Kidney (tissue), 14 donors: Measurements from ENCODE around the gene DSCAM. TPM values are rescaled to one million over a fixed set of nuclear protein-coding genes. Genes with fewer than 3 reads are reported as not detected.

Experiments
- DNase-seq, 5 donors: peaks; one replicate each; pipeline ENCODE4 v3.0.0-alpha.2; 2013 to 2020
- FAIRE-seq: peaks from 2 replicates; lab custom pipeline; 2012; peaks lifted over from hg19 to GRCh38; lab: Jason Lieb, UNC
- H3K27ac ChIP-seq, 2 donors: one replicate each; pipeline ENCODE4 v1.7.0; 2013; ENCODE audit warnings: low read depth in 2 of 2, low read length in 2 of 2, inconsistent platforms in 1 of 2
- H3K27me3 ChIP-seq: one replicate; pipeline ENCODE4 v1.7.1; 2013; ENCODE audit warnings: low read length, inconsistent platforms; ENCODE audit not compliant: control insufficient read depth, insufficient read depth
- H3K36me3 ChIP-seq, 3 donors: one replicate each; pipeline versions ENCODE4 v1.7.0 to v1.7.1; 2013; ENCODE audit warnings: low read length in 3 of 3, control low read depth in 1 of 3, inconsistent platforms in 1 of 3; ENCODE audit not compliant: insufficient read depth in 3 of 3, control insufficient read depth in 2 of 3
- H3K4me1 ChIP-seq, 3 donors: one replicate each; pipeline versions ENCODE4 v1.7.0 to v1.7.1; 2013; ENCODE audit warnings: low read length in 3 of 3, inconsistent platforms in 1 of 3, low read depth in 1 of 3; ENCODE audit not compliant: control insufficient read depth in 2 of 3, insufficient read depth in 2 of 3
- H3K4me3 ChIP-seq, 3 donors: one replicate each; pipeline versions ENCODE4 v1.7.0 to v1.8.1; 2013; ENCODE audit warnings: low read length in 3 of 3, control low read depth in 1 of 3, inconsistent platforms in 1 of 3
- H3K9ac ChIP-seq, 3 donors: one replicate each; pipeline versions ENCODE4 v1.7.0 to v1.7.1; 2013; ENCODE audit warnings: low read length in 3 of 3, control low read depth in 1 of 3, inconsistent platforms in 1 of 3
- H3K9me3 ChIP-seq, 3 donors: one replicate each; pipeline versions ENCODE4 v1.7.0 to v1.7.1; 2013; ENCODE audit warnings: low read length in 3 of 3, control low read depth in 1 of 3, inconsistent platforms in 1 of 3; ENCODE audit not compliant: control insufficient read depth in 2 of 3, insufficient read depth in 1 of 3
- CTCF ChIP-seq: IDR thresholded peaks from 3 replicates; pipeline ENCODE4 v1.5.1; 2012; ENCODE audit warnings: mild to moderate bottlenecking, moderate library complexity, borderline replicate concordance; ENCODE audit not compliant: insufficient read depth; ENCODE audit errors: extremely low read depth
- intact Hi-C: fragments of 100-400 bp; cut with DNase I; formaldehyde crosslinking; loops from one replicate; pipeline ENCODE4 v1.11.1; 2022
- polyA plus RNA-seq: library from polyadenylated mRNA; stranded (reverse); fragments of 350-450 nt; fragmentation: Illumina TruSeq; extraction: RNeasy Lipid Tissue Mini Kit (QIAGEN cat#74804); gene quantifications from one replicate; pipeline ENCODE4 v1.2.3, GENCODE V29; 2014; ENCODE audit warnings: low read depth, low replicate concordance; ENCODE audit not compliant: insufficient read depth
- total RNA-seq: library from RNA; stranded (reverse); fragmentation: NEBNext Ultra II Directional; extraction: Animal tissue kit (Norgen Biotek cat#: 25700); gene quantifications from one replicate; pipeline ENCODE4 v1.2.1, GENCODE V29; 2021
- donor health status: control.
- donor health status: control.
- donor health status: control.
- donor health status: control.
- donor health status: control.
- donor health status: DM: yes; HTN: yes; CAD: no.
- donor health status: Normal renal cell carcinoma (clear cell type).

The DSCAM gene
- total and polyA plus RNA-seq, 2 donors from 2014 or later = not detected

GRCh38 chr21:40244981-40245380, 602.0 kb downstream of the DSCAM start:
- no peak overlapping the region for H3K27ac ChIP-seq
- intact Hi-C loops = no loop called here
- peak in 4 of 5 donors; percentile 61 to 85 (median 70) for DNase-seq
- no peak overlapping the region for H3K4me3 ChIP-seq
- H3K9me3 ChIP-seq = no peaks in the 10 kb centered on the region
- H3K9ac ChIP-seq = no peak overlapping the region
- no peaks in the 10 kb centered on the region for H3K4me1 ChIP-seq
- H3K36me3 ChIP-seq = no peaks in the 10 kb centered on the region
- FAIRE-seq = no peak
- no peaks in the 10 kb centered on the region for H3K27me3 ChIP-seq
- no peak for TF ChIP-seq CTCF

- H3K27ac ChIP-seq = no peak overlapping the region
- FAIRE-seq = no peak
- peak in 3 of 5 donors; percentile 59 to 74 (median 66) for DNase-seq
- intact Hi-C loops = no loop called here
- H3K4me3 ChIP-seq = no peak overlapping the region
- H3K4me1 ChIP-seq = no peaks in the 10 kb centered on the region
- no peak for TF ChIP-seq CTCF
- no peaks in the 10 kb centered on the region for H3K36me3 ChIP-seq
- no peaks in the 10 kb centered on the region for H3K9me3 ChIP-seq
- H3K9ac ChIP-seq = no peak overlapping the region
- H3K27me3 ChIP-seq = no peaks in the 10 kb centered on the region
Observed at GRCh38 chr21:40243685-40244084, 603.3 kb downstream of the DSCAM start.

GRCh38 chr21:40242586-40243265, 604.2 kb downstream of the DSCAM start:
- no peaks in the 10 kb centered on the region for H3K36me3 ChIP-seq
- no peaks in the 10 kb centered on the region for H3K9me3 ChIP-seq
- no peak overlapping the region for H3K9ac ChIP-seq
- H3K4me1 ChIP-seq = no peaks in the 10 kb centered on the region
- no peak overlapping the region for H3K27ac ChIP-seq
- DNase-seq (peak in 3 of 5 donors; percentile 24 to 65 (median 64)), FAIRE-seq (no peak)
- no peak for TF ChIP-seq CTCF
- H3K4me3 ChIP-seq = no peak overlapping the region
- no peaks in the 10 kb centered on the region for H3K27me3 ChIP-seq
- intact Hi-C loops = no loop called here

- DNase-seq (no peak), FAIRE-seq (no peak)
- H3K4me3 ChIP-seq = no peak overlapping the region
- intact Hi-C loops = no loop called here
- no peaks in the 10 kb centered on the region for H3K27me3 ChIP-seq
- no peak for TF ChIP-seq CTCF
- H3K27ac ChIP-seq = no peak overlapping the region
- no peak overlapping the region for H3K9ac ChIP-seq
- no peaks in the 10 kb centered on the region for H3K4me1 ChIP-seq
- H3K9me3 ChIP-seq = no peaks in the 10 kb centered on the region
- no peaks in the 10 kb centered on the region for H3K36me3 ChIP-seq
Observed at GRCh38 chr21:40235528-40235927, 611.4 kb downstream of the DSCAM start.
